Adrenal gland (tissue), 19 donors: Measurements from ENCODE around the gene S100A9. TPM values are rescaled to one million over a fixed set of nuclear protein-coding genes. Genes with fewer than 3 reads are reported as not detected.

ENCODE experiments used
- DNase-seq, 7 donors: peaks; one replicate each; pipeline ENCODE4 v3.0.0-alpha.2; 2019 to 2020
- H3K27ac ChIP-seq, 5 donors: fragments of 200-600 bp; sonication (generic) in 4 of 5; 1 replicate in 3 of 5; 2 replicates in 2 of 5; pipeline versions ENCODE4 v1.5.1 to v1.8.0; 2016 to 2020; ENCODE audit warnings: mild to moderate bottlenecking in 1 of 5
- H3K27me3 ChIP-seq: fragments of 200-600 bp; 2 replicates; pipeline ENCODE4 v1.8.0; 2021
- H3K36me3 ChIP-seq, 2 donors: fragments of 200-600 bp; replicated peaks in 1 of 2; 1 replicate in 1 of 2; 2 replicates in 1 of 2; pipeline versions ENCODE4 v1.5.1 to v1.8.0; 2018 to 2022
- H3K4me1 ChIP-seq, 2 donors: fragments of 200-600 bp; replicated peaks in 1 of 2; 1 replicate in 1 of 2; 2 replicates in 1 of 2; pipeline versions ENCODE4 v1.5.1 to v1.8.0; 2018 to 2021
- H3K4me3 ChIP-seq, 4 donors: fragments of 200-600 bp; sonication (generic) in 3 of 4; one replicate each; pipeline ENCODE4 v1.5.1; 2016 to 2018
- H3K9me3 ChIP-seq, 3 donors: fragments of 200-600 bp; sonication (generic) in 1 of 3; replicated peaks in 1 of 3; 1 replicate in 2 of 3; 2 replicates in 1 of 3; pipeline versions ENCODE4 v1.5.1 to v1.8.0; 2016 to 2021
- CTCF ChIP-seq, 6 experiments: fragments of 450-650 bp in 4 of 6; fragments of 200-600 bp in 2 of 6; sonication (generic) in 1 of 6; IDR thresholded peaks; 1 replicate in 5 of 6; 2 replicates in 1 of 6; pipeline versions ENCODE4 v1.5.1 to v1.8.0; 2016 to 2021; ENCODE audit warnings: antibody characterized with exemption in 6 of 6, mild to moderate bottlenecking in 2 of 6, moderate library complexity in 1 of 6
- POLR2A ChIP-seq, 2 donors: fragments of 450-650 bp; IDR thresholded peaks; one replicate each; pipeline ENCODE4 v1.6.1; 2017; ENCODE audit warnings: antibody characterized with exemption in 2 of 2, mild to moderate bottlenecking in 2 of 2, moderate library complexity in 1 of 2
- WGBS, 4 donors: extraction: QIAGEN DNeasy Blood & Tissue Kit in 2 of 4; methylation state at CpG; one replicate each; pipeline versions ENCODE4 v1.1.5 to v1.1.7; 2013 to 2017; 5-methylcytosine and 5-hydroxymethylcytosine counted together
- intact Hi-C, 2 donors: fragments of 100-400 bp; cut with DNase I; formaldehyde crosslinking; loops; one replicate each; pipeline versions ENCODE4 v1.14.1 to v1.15.0; 2022 to 2023
- long read RNA-seq, 10 donors: library from polyadenylated mRNA in 3 of 10; unstranded in 2 of 10; stranded (forward) in 1 of 10; transcript quantifications; one replicate each; pipeline ENCODE4 v2.0.0 and lab custom pipeline, GENCODE V29; 2021 to 2026
- polyA plus RNA-seq, 3 donors: library from polyadenylated mRNA; stranded (reverse); fragments of 200-250 nt in 2 of 3; fragments of 350-450 nt in 1 of 3; fragmentation: Illumina TruSeq in 1 of 3; extraction: RNeasy Lipid Tissue Mini Kit (QIAGEN cat#74804) in 1 of 3; gene quantifications; one replicate each; pipeline ENCODE4 v1.2.3, GENCODE V29; 2013 to 2014
- total RNA-seq, 9 donors: library from RNA; depleted of rRNA in 4 of 9; stranded (reverse); fragments of >200 nt in 4 of 9; fragments of 120-200 nt in 1 of 9; fragmentation: NEBNext Ultra II Directional in 1 of 9; extraction: Animal tissue kit (Norgen Biotek cat#: 25700) in 1 of 9; gene quantifications; one replicate each; pipeline versions ENCODE4 v1.1.0 to v1.2.4, GENCODE V29; 2013 to 2023
- donor health status: healthy with polysubstance abuse.
- donor health status: Bipolar disorder and iron deficiency.
- donor health status: DM: yes; HTN: yes; CAD: no.
- donor health status: DM: no; HTN: no; CAD: no.
- donor health status: DM: no; HTN: no; CAD: no.
- donor health status: DM: yes; HTN: yes; CAD: no.

S100A9 gene
- total RNA-seq (100 to 1,000 TPM in 6 of 9 donors, 10 to 100 TPM in 3; 30.6 to 544 (median 165) TPM), polyA plus RNA-seq (100 to 1,000 TPM in 2 of 3 donors, 10 to 100 TPM in 1; 73.9 to 228 (median 151) TPM)
- long read RNA-seq, donor 1, partial matches to known transcripts = 0 of 2 reads
- long read RNA-seq, donor 1, other reads (novel, unspliced or antisense) = 0 of 2 reads
- long read RNA-seq, donor 2, transcript S100A9-201 (3 exons, 577 nt) = major isoform, 6 of 6 reads
- long read RNA-seq, donor 2, partial matches to known transcripts = 0 of 6 reads
- long read RNA-seq, donor 2, other reads (novel, unspliced or antisense) = 0 of 6 reads
- long read RNA-seq, donor 3 = 0 reads
- long read RNA-seq, donor 4, transcript S100A9-201 (3 exons, 577 nt) = major isoform, 18 of 31 reads
- long read RNA-seq, donor 4, partial matches to known transcripts = 13 of 31 reads
- long read RNA-seq, donor 4, other reads (novel, unspliced or antisense) = 0 of 31 reads
- long read RNA-seq, donor 5, transcript S100A9-201 (3 exons, 577 nt) = major isoform, 59 of 79 reads
- long read RNA-seq, donor 5, partial matches to known transcripts = 17 of 79 reads
- long read RNA-seq, donor 5, other reads (novel, unspliced or antisense) = 3 of 79 reads
- long read RNA-seq, donor 6, transcript S100A9-201 (3 exons, 577 nt) = major isoform, 18 of 27 reads
- long read RNA-seq, donor 6, partial matches to known transcripts = 9 of 27 reads
- long read RNA-seq, donor 6, other reads (novel, unspliced or antisense) = 0 of 27 reads
- long read RNA-seq, donor 7, transcript S100A9-201 (3 exons, 577 nt) = major isoform, 5 of 5 reads
- long read RNA-seq, donor 7, partial matches to known transcripts = 0 of 5 reads
- long read RNA-seq, donor 7, other reads (novel, unspliced or antisense) = 0 of 5 reads
- long read RNA-seq, donor 8, transcript S100A9-201 (3 exons, 577 nt) = major isoform, 17 of 29 reads
- long read RNA-seq, donor 8, partial matches to known transcripts = 12 of 29 reads
- long read RNA-seq, donor 8, other reads (novel, unspliced or antisense) = 0 of 29 reads
- long read RNA-seq, donor 9, partial matches to known transcripts = 0 of 2 reads
- long read RNA-seq, donor 9, other reads (novel, unspliced or antisense) = 0 of 2 reads
- long read RNA-seq, donor 10, partial matches to known transcripts = 0 of 1 reads
- long read RNA-seq, donor 10, other reads (novel, unspliced or antisense) = 0 of 1 reads

GRCh38 chr1:153357853-153358690 is at the start of gene S100A9:
Gene S100A9 (plus strand): TSS chr1:153357854. CDS start chr1:153358284, 430 bp downstream.
- Histone ChIP-seq H3K27me3 (peaks cover 2% of the 10 kb centered on the region), H3K4me1 (no peaks in the 10 kb centered on the region), H3K4me3 (peak within 1 kb of the TSS in 1 of 4 donors; percentile 36), H3K9me3 (no peaks in the 10 kb centered on the region), H3K27ac (peak within 1 kb of the TSS in 4 of 5 donors; percentile 19 to 82 (median 42)), H3K36me3 (no peaks in the 10 kb centered on the region)
- peak in 2 of 7 donors; percentile 5 to 42 for DNase-seq
- TF ChIP-seq POLR2A (IDR thresholded peaks at IDR 0.05) (peak in 1 of 2 donors; percentile 27), CTCF (IDR thresholded peaks at IDR 0.05) (peak in 1 of 6 experiments; percentile 0)
- intact Hi-C loops = no loop called here
- WGBS, 4 donors = 75 to 79% (median 77%) methylated on average over 11 of the region's 11 CpGs

GRCh38 chr1:153308540-153308939 is 49.1 kb upstream of the S100A9 start:
- H3K27ac ChIP-seq = no peak overlapping the region
- WGBS, 4 donors = 64 to 78% (median 68%) methylated on average over 2 of the region's 2 CpGs
- intact Hi-C loops = no loop called here
- H3K27me3 ChIP-seq = peaks cover 13% of the 10 kb centered on the region
- TF ChIP-seq POLR2A (IDR thresholded peaks at IDR 0.05) (no peak), CTCF (IDR thresholded peaks at IDR 0.05) (no peak)
- no peak for DNase-seq
- no peak overlapping the region for H3K4me3 ChIP-seq
- no peaks in the 10 kb centered on the region for H3K36me3 ChIP-seq
- no peaks in the 10 kb centered on the region for H3K4me1 ChIP-seq
- H3K9me3 ChIP-seq = no peaks in the 10 kb centered on the region

GRCh38 chr1:153309441-153309840 is 48.2 kb upstream of the S100A9 start:
- no peak for TF ChIP-seq POLR2A (IDR thresholded peaks at IDR 0.05)
- TF ChIP-seq CTCF (IDR thresholded peaks at IDR 0.05) = no peak
- Histone ChIP-seq H3K4me1 (no peaks in the 10 kb centered on the region), H3K36me3 (no peaks in the 10 kb centered on the region), H3K27me3 (peaks cover 9% of the 10 kb centered on the region), H3K9me3 (no peaks in the 10 kb centered on the region), H3K27ac (no peak overlapping the region), H3K4me3 (no peak overlapping the region)
- 73 to 90% (median 81%) methylated on average over 2 of the region's 2 CpGs for WGBS, 4 donors
- no peak for DNase-seq
- intact Hi-C loops = no loop called here
